ENCODE measurements around the gene KCNIP3.

GRCh38 chr2:95318431-95319220, 21.5 kb downstream of the KCNIP3 start:
- TF ChIP-seq, protein P1, sequence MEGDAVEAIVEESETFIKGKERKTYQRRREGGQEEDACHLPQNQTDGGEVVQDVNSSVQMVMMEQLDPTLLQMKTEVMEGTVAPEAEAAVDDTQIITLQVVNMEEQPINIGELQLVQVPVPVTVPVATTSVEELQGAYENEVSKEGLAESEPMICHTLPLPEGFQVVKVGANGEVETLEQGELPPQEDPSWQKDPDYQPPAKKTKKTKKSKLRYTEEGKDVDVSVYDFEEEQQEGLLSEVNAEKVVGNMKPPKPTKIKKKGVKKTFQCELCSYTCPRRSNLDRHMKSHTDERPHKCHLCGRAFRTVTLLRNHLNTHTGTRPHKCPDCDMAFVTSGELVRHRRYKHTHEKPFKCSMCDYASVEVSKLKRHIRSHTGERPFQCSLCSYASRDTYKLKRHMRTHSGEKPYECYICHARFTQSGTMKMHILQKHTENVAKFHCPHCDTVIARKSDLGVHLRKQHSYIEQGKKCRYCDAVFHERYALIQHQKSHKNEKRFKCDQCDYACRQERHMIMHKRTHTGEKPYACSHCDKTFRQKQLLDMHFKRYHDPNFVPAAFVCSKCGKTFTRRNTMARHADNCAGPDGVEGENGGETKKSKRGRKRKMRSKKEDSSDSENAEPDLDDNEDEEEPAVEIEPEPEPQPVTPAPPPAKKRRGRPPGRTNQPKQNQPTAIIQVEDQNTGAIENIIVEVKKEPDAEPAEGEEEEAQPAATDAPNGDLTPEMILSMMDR (IDR thresholded peaks at IDR 0.05), result no peak
- no peak for TF ChIP-seq POLR2A (IDR thresholded peaks at IDR 0.05)

Data from lower leg skin (tissue), 3 donors.